Measurements from ENCODE around the gene ZSWIM5.

The ZSWIM5 gene

GRCh38 chr1:45033356-45033755 is 173.0 kb downstream of the ZSWIM5 start:
- H3K4me3 ChIP-seq (ENCODE audit: low read depth, low read length): no peak overlapping the region
- no peaks in the 10 kb centered on the region for H3K36me3 ChIP-seq (replicated peaks)
- in situ Hi-C loops (cut with HindIII; ENCODE audit: low pct_ligation_motif_present, low sequenced_read_pairs): no loop called here
- no peak for DNase-seq
- no peak overlapping the region for H3K27ac ChIP-seq
- no peak for TF ChIP-seq CTCF (IDR thresholded peaks at IDR 0.05; ENCODE audit: low read depth, low read length, missing control alignments)
- no peaks in the 10 kb centered on the region for H3K27me3 ChIP-seq (replicated peaks)

GRCh38 chr1:45032837-45033236 is 173.6 kb downstream of the ZSWIM5 start:
- in situ Hi-C loops (cut with HindIII; ENCODE audit: low pct_ligation_motif_present, low sequenced_read_pairs): no loop called here

GRCh38 chr1:45026446-45026845 is 180.0 kb downstream of the ZSWIM5 start:
- H3K27ac ChIP-seq: no peak overlapping the region
- in situ Hi-C loops (cut with HindIII; ENCODE audit: low pct_ligation_motif_present, low sequenced_read_pairs): no loop called here
- H3K36me3 ChIP-seq (replicated peaks): no peaks in the 10 kb centered on the region
- H3K4me3 ChIP-seq (ENCODE audit: low read depth, low read length): no peak overlapping the region
- no peaks in the 10 kb centered on the region for H3K27me3 ChIP-seq (replicated peaks)
- TF ChIP-seq CTCF (IDR thresholded peaks at IDR 0.05; ENCODE audit: low read depth, low read length, missing control alignments): no peak
- DNase-seq: no peak

More at GRCh38 chr1:45032837-45033236, 173.6 kb downstream of the ZSWIM5 start:
- TF ChIP-seq CTCF (IDR thresholded peaks at IDR 0.05; ENCODE audit: low read depth, low read length, missing control alignments): no peak
- no peaks in the 10 kb centered on the region for H3K36me3 ChIP-seq (replicated peaks)
- H3K27me3 ChIP-seq (replicated peaks): no peaks in the 10 kb centered on the region
- H3K4me3 ChIP-seq (ENCODE audit: low read depth, low read length): no peak overlapping the region
- no peak for DNase-seq
- H3K27ac ChIP-seq: no peak overlapping the region

GRCh38 chr1:45023663-45024062 is 182.7 kb downstream of the ZSWIM5 start:
- no peak overlapping the region for H3K27ac ChIP-seq
- in situ Hi-C loops (cut with HindIII; ENCODE audit: low pct_ligation_motif_present, low sequenced_read_pairs): loop anchor here (25.0 kb wide), 1 partner anchor 289 kb away; no protein-coding TSS in a partner anchor
- H3K27me3 ChIP-seq (replicated peaks): no peaks in the 10 kb centered on the region
- H3K4me3 ChIP-seq (ENCODE audit: low read depth, low read length): no peak overlapping the region
- no peak for TF ChIP-seq CTCF (IDR thresholded peaks at IDR 0.05; ENCODE audit: low read depth, low read length, missing control alignments)
- no peak for DNase-seq
- no peaks in the 10 kb centered on the region for H3K36me3 ChIP-seq (replicated peaks)

GRCh38 chr1:45018599-45019230 is 187.7 kb downstream of the ZSWIM5 start:
- DNase-seq: peak; percentile 54
- peak; percentile 94 for TF ChIP-seq CTCF (IDR thresholded peaks at IDR 0.05; ENCODE audit: low read depth, low read length, missing control alignments)
- H3K27me3 ChIP-seq (replicated peaks): no peaks in the 10 kb centered on the region
- no peak overlapping the region for H3K27ac ChIP-seq
- in situ Hi-C loops (cut with HindIII; ENCODE audit: low pct_ligation_motif_present, low sequenced_read_pairs): loop anchor here (25.0 kb wide), 1 partner anchor 294 kb away; no protein-coding TSS in a partner anchor
- peaks cover 17% of the 10 kb centered on the region for H3K36me3 ChIP-seq (replicated peaks)
- no peak overlapping the region for H3K4me3 ChIP-seq (ENCODE audit: low read depth, low read length)

GRCh38 chr1:45016767-45017166 is 189.6 kb downstream of the ZSWIM5 start:
- Histone ChIP-seq H3K27me3 (replicated peaks) (no peaks in the 10 kb centered on the region), H3K27ac (no peak overlapping the region), H3K4me3 (ENCODE audit: low read depth, low read length) (no peak overlapping the region), H3K36me3 (replicated peaks) (peaks cover 23% of the 10 kb centered on the region)
- TF ChIP-seq CTCF (IDR thresholded peaks at IDR 0.05; ENCODE audit: low read depth, low read length, missing control alignments): no peak
- no peak for DNase-seq
- in situ Hi-C loops (cut with HindIII; ENCODE audit: low pct_ligation_motif_present, low sequenced_read_pairs): loop anchor here (25.0 kb wide), 1 partner anchor 296 kb away; no protein-coding TSS in a partner anchor

Data from brain microvascular endothelial cell (primary cell).